Activated effector memory CD4-positive, alpha-beta T cell treated with anti-CD3 and anti-CD28 coated beads, Interleukin-2, amount 50 U/mL, for 16 hours (primary cell): ENCODE data around the gene TMEM44.

Experiments used
- DNase-seq: peaks from one replicate; pipeline ENCODE4 v3.0.0-alpha.2; 2020

TMEM44 gene, protein sequence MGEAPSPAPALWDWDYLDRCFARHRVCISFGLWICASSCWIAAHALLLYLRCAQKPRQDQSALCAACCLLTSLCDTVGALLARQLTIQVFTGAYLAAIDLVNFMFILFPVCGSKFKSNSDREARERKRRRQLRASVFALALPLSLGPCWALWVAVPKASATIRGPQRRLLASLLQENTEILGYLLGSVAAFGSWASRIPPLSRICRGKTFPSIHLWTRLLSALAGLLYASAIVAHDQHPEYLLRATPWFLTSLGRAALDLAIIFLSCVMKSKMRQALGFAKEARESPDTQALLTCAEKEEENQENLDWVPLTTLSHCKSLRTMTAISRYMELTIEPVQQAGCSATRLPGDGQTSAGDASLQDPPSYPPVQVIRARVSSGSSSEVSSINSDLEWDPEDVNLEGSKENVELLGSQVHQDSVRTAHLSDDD

DNA sequence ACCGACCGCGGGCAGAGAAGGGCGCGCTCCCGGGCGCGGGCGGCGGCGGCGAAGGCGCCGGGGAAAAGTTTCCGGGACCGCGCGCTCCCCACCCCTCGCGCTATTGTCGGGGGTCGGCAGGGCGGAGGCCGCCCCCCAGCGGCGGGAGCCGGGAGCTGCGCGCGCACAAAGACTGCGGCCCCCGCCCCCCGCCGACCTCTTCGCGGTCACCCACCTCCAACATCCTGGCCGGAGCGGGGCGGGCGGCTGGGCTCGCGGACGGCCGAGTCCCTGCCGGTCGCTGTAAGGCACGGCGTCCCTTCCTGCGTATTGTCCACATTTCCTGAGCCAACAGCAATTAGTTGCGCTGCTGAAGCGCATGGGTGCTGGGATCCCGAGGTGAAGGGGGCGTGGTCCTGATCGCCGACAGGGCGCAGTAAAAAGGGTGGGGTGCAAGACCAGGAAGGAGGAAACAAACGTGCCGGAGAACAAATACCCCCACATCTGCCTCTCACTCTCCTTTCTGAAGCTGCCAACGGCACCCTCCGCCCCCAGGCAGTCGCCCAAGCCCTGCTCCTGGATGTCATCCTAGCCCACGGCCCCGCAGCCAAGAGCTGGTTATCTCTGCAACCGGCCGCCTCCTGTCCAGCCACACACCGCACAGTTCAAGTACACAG, at the start of gene TMEM44:
Gene TMEM44 (minus strand): TSS at position 71 of the 656 bp plus-strand sequence. CDS start 204 bp downstream, outside the sequence.
- DNase-seq, result peak; percentile 83

DNA sequence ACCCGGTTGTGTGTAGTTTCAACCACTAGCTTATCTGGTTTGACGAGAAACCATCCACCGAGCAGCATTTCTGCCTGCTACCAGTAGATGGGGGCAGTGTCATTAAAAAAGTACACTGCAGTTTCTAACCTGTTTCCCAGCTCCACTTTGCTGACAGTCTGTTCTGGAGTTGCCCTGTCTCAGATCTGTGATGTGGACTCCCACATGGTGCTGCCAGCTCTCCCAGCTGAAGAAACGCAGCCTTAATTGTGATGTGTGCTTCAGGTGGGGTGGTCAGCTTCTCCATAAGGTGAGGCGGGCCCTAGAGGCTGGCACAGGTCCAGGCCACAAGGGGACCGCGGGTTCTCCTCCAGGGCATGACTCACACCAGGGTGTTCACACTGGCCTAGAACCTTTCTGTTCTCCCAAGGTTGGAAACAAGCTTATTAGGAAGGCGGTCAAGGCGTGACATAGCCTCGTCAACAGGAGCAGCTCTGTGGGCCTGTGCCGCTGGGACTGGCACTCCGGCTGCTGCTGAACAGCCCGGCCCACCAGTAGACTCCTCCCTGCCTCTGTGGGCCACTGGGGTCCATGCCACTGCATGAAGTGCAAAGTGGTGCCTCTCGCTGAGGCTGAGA, 49.6 kb upstream of the TMEM44 start:
- DNase-seq, result peak; percentile 87

DNA sequence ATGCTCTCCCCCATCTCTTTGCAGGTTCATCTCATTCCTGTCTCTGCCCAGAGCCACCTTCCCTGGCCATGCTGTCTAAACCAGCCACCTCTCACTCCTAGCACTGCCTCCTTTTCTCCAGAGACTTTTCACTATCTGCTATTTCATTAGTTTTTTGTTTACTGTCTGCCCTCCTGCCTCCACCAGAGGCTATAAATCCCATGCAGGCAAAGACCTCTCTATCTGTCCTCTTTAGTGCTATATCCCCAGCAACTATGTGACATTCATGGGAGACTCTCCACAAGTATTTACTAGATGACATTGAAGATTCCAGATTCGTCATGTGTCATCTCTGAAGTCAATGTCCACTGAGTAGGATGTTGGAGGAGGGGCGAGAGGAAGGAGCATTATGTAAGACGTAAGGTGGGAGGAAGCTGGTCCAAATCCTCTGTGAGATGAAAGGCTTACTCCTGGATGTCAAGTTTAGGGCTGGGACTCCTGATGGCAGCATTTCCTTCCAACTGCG, 49.0 kb upstream of the TMEM44 start:
- peak; percentile 25 for DNase-seq

DNA sequence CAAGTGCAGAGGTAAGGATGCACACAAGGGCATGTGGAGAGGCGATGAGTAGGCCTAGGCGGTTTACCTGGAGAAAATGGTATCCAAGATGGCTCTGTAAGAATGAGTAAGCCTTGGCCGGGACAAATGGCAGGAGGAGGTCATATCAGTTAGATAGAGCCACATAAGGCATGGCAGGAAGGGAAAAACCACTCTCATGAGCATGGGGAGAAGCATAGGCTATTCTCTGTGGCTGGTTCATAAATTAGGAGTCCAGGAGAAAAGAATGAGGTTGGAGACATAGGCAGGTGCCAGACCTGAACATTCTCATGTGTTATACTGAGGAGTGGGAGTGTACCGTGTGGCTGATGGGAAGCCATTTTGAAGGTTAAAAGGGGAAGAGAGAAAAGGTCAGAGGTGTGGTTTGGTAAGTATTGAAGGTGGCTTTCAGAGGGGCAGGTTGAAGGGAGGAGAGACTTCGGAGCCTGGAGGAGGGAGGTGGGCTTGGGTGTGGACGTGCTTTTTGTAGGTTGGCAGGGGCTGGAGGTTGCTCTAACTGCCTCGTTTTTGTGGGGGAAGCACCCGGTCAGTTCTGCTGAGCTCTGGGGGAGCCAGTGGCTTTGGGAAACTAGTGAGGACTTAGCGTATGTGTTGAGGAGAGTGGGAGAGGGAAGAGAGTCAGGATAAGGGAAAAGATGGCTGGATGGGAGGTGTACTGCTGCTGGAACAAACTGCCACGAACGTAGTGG, 47.8 kb upstream of the TMEM44 start:
- DNase-seq, result peak; percentile 34

DNA sequence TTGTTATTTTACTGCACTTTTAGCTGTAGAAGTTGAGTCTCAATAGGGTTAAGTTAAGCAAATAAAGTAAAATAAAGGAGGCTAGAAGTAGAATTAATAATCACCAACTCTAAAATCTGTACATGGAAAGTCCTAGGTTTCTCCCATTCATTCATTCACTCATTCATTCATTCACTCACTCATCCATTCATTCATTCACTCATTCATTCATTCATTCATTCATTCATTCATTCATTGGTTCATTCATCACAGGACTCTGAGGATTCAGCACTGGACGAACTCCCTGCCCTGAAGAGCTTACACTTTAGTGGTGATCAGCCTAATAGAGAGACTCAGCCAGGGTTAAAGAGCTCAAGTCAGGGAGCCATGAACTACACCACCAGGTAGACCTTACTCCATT, 43.3 kb upstream of the TMEM44 start:
- DNase-seq, result no peak

DNA sequence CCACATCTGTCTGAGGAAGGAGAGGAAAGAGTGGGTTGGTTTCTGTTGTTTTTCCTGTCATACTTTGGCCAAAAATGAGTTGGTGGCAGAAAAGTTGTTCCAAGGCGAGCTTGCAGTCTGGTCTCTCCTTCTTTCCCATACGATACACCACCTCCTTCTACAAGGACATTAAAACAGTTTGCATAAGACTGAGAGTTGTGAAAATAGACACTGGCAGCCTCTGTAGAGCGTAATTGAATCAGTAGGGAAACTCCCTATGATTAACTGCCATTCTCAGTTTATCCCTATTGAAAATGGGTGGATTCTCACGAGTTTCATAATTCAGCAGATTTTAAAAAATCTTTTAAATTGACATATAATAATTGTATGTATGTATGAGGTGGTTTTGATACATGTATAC, 42.5 kb upstream of the TMEM44 start:
- no peak for DNase-seq

DNA sequence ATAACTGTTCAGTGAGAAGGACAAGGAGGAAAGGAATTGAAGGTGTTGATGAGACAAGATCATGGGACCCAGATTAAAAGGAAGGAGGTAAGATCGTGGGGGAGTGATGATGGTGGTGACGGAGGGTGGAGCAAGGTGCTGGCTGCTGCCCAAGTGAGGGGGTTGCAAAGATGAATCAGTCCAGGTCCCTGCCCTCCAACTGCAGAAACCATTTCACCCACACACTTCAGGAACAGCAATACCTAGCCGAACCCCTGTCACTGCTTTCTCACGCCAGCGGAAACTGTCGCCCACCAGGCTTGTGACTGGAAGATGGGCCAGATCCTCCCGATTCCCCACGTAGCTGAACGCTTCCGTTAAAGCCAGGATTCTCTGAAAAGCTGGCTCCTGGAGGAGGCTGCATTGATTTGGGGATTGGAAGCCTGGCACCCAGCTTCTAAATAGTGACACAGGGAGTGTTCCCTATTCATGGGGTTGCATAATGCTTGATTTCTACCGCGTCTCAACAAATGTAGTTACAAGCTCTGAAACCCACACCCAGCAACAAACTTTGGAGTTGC, 41.9 kb upstream of the TMEM44 start:
- DNase-seq, result peak; percentile 88

DNA sequence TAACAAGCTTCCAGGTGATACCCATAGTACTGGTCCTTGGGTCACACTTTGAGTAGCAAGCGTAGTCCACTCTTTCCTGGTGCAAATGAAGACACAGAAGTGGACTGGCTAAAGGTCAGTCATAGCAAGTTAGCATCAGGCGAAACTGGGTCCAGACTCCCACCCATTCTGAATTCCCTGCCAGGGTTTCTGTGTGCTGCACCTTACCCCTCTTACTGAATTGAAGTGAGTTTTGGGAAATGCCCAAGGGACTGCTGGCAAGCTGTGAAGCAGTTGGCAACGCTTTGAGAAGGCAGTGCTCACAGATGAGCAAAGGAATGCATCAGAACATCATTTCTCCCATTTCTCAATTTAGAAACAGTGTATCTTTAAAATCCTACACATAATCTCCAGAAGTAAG, 40.5 kb upstream of the TMEM44 start:
- peak; percentile 43 for DNase-seq

DNA sequence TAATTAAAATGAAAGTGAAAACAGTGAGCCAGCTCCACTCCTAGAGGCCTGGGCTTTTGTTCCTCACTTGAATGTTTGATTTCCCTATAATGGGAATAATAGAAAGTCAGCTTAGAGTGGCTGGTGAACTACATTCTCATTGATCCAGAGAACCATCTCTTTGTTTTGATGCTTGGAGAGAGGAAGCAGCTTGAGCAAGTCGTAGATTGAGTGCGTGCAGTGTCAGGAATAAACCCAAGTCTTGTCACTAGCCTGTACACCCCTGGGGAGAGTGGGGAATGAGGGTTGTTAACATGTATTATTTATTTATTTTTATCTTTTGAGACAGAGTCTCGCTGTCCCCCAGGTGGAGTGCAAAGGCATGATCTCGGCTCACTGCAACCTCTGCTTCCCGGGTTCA, 39.7 kb upstream of the TMEM44 start:
- DNase-seq, result peak; percentile 19

DNA sequence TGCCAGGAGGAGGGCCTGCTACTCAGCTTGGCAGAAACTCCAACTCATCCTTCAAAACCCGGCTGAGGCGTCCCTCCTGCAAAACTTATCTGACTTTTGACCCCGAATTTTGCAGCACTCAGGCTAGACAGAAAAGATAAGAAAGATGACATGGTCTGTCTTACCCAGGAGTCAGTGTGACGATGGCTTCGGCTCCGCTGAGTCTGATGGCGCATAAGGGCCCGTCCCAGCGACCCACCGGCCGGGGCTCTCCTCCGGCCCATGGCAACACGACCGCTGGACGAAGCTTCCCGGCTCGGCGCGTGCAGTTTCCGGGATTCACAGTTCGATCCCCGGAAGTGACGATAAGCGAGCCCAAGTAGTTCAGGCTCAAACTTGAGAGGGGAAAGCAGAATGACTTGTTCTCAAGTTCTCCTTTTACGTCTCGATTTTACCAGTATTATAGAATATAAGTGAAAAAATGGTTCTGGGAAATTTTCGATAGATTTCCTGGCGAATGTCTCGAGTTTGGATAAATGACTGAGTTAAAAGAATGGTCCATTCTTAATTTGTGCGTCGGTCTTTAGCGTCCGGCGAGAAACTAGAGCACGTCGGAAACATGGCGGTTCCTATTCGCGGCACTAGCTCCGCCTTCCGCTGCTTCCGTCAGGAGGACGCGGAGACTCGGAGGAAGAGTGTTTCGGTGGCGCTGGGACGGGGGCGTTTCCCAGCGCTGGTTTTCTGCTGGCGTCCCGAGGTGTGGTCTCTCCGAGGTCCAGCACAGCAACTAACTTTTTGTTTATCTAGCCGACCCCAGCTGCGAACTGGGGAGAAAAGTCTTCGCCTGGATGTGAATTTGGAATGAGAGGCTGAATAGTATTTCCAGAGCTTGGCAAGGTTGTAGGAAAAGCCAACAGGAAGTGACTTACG, 38.9 kb upstream of the TMEM44 start, which contains the start of gene LSG1:
Gene LSG1 (minus strand): TSS at position 292 of the 909 bp plus-strand sequence. CDS start 29 bp downstream, at position 263.
- DNase-seq, result peak; percentile 96

DNA sequence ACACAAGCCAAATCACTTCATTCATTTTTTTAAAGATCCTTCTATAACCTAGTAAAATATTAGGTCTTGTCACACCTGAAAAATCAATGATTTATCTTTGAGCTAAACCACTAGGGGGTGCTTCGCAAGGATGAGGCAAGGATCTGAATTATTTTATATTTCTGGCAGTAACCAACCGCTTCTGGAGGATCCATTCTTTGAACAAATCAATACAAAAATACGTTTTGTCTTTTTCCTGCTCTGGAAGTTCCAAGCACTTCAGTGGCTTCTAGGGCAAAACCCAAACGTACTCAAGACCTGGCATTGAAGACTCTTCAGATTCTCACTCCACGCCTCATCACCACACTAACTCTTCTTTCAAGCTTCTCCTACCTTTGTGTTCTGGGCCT, 38.3 kb upstream of the TMEM44 start:
- no peak for DNase-seq

DNA sequence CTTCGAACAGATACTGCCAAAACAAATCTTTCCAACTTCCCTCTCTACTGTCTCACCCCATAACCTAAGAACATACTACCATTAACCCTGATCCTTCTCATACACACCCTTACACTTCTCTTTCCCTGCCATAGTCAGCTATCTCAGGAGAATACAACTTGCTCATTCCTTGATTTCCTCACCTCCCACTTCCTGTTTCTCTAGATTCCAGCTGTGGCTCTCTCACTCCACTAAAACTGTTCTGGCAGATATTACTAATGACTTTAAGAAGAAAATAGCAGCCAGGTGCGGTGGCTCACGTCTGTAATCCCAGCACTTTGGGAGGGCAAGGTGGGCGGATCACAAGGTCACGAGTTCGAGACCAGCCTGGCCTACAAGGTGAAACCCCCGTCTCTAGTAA, 34.1 kb upstream of the TMEM44 start:
- DNase-seq, result no peak

DNA sequence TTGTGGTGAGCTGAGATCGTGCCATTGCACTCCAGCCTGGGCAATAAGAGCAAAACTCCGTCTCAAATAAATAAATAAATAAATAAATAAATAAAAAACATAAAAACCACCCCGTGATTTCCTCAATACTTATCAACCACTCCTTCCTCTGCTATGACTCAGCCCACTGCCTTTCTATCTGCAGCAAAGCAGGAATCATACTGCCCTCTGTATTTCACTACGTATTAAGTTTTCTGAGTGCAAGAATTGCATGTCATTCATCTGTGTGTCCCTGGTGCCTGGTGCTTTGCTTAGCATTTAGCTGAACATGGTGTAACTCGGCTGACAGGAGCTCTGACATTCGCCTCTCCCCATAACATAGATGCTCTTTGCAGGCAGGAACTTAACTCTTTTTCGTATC, 31.6 kb upstream of the TMEM44 start:
- no peak for DNase-seq

DNA sequence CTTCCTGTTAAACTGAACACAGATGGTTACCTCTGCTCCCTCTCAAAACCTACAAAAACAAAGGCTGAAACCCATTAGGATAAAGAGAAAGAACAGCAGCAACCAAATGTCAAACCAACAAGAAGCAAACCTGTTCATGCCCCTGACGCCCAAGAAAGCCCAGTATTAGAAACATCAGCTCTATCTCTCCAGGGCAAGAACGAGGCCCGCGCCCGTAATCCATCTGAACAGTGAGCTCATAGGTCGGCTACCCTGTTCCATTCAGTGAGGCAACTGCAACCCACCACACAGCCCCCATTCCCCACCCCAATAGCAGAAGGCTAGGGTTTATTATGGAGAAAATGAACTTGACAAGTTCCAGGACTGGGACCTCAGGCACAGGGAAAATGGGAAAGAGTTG, 28.7 kb upstream of the TMEM44 start:
- DNase-seq, result no peak

DNA sequence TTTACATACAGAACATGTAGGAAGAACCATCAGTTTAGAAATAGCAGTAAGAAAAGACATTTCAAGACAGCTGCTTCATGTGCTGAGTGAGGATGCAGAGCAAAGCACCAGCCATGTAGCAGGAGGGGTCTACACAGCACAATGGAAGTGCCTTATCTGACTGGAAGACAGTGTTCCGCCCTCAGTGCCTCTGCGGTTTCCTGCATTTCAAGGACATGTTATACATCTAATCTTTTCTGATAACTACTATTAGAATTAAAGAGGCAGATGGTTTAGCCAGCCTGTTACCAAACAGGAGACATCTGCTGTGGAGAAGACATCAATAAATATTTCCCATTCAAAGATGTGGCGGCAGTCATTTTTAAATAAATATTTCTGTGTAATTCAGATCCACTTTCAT, 28.2 kb upstream of the TMEM44 start:
- DNase-seq, result no peak

DNA sequence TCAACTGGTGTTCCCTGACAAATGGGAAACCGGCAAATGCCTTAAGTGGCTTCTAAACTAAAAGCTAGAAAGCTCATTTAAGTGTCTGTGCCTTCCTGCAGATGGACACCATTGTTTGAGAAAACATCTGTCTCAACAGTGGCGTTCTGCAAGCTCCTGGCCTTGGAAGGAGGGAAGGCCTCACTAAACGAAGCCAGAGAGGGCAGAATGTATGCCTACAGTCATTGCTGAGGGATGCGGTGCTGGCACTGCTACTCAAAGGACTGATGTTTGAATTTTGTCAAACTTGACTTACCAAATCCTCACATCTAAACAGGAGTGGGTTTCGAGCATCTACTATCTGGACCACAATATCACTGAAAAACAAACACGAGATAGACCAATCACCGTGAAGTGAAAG, 26.6 kb upstream of the TMEM44 start:
- no peak for DNase-seq

DNA sequence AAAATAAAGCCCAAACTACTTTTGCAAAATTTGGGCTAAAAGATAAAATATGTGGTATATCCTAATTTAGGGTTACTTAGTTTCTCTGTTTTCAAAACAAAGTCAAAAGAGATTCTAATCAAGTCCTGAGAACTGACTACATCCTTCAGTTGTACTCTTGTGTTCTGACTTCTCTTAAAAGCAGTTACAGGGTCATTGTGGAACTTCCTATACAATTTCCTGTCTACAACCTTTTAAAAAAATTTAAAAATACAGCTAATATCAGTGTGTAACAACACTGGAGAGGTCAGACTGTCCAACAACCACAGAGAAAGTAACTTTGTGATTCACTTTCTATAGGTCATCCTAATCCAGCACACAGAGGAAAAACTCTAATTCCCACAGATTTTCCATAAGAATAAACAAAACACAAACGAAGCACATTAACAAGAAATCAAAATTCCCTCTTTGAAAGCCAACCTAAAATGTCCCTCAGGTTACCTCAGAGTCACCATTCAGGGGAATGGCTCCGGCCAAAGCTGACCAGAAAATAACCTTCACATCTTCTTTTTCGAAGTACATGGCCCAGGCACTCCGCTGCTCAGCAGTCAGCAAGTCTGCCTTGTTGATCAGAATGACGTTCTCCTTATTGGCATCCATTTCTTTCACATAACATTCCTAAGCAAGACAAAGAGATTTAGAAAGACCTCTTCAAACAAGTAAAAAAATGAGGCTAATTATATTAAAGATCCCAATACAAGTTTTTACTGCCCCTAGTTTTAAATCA, 25.4 kb upstream of the TMEM44 start:
- no peak for DNase-seq

DNA sequence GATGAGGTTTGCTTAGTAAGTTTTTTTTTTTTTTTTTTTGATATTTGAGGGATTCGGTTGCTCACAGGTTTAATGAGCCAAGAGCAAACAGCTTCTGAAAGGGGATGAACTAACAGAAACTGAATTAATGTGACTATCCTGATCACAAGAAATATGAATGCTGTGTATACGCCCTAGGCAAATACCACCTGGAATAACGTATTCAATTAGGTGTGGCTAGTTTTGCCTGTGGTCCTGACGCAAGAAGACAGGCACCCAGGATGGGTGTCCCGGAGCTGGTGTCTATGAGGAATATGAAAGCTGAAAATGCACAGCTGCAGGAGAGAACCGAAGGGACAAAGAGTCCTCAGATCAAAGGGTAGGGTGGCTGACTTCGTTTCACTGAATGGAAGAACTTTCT, 24.2 kb upstream of the TMEM44 start:
- DNase-seq, result no peak

DNA sequence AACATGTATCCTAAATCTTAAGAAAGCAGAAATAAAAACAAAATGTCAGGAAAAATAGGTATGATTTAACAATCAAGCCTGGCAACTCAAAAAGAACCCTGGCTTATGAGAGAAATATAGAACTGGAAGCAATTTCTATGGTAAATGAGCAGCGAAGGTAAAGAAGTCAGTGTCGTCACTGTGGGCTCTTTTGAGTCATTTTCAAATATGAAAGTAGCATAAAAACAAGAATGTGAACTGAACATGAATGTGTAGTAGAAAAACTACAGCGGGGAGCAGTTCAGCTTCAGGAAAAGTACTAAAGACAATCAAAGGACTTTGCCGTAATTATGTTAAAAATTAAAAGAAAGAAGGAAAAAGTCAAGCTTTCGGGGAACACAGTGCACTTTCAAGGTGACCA, 21.2 kb upstream of the TMEM44 start:
- no peak for DNase-seq

DNA sequence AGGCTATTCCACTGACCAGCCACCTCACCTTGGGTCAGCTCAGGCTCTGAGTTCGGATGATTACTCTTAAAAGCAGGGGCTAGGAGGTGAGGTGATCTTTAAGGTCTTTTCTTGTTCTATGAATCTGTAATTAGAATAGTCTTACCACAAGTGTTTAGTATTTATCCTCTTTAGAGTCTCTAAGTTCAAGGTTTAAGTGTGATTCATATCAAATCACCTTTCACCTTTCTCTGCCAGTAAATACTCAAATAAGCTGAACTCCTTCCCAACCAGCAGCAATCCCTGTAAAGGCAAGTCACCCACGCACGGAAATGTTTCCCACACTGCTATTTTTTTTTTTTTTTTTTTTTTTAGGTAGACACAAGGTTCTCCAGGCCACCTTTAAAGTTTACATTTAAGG, 14.5 kb upstream of the TMEM44 start:
- DNase-seq, result no peak

DNA sequence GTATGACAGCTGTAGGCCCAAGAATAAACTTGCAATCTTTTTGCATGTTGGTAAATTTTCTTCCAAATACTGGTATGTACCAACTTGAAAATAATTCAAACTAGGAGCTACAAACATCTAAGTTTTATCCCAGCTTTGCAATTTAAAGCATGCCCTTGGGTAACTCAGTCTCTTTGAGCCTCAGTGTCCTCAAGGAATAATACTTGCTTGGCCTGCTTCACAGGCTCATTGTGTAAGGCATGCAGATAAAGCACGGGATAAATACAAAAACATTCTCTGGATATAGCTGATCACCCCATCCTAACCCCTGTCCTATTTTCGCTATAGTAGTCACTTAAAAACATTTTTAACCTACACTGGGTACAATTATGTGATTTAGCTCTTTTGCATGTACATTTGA, 9.6 kb upstream of the TMEM44 start:
- no peak for DNase-seq
